ENCODE data around the gene MYO3B.

GRCh38 chr2:170596576-170596975, 418.6 kb downstream of the MYO3B start:
- TF ChIP-seq CTCF (conservative IDR thresholded peaks at IDR 0.05; ENCODE audit: low read depth, low read length) (no peak), EZH2 (IDR thresholded peaks at IDR 0.05; ENCODE audit: borderline replicate concordance, low read depth, low read length, poor library complexity, severe bottlenecking) (no peak)
